Stimulated activated CD4-positive, alpha-beta T cell treated with anti-CD3 and anti-CD28 coated beads, Interleukin-15, amount 100 ng/mL, for 48 hours (primary cell): ENCODE results near the gene INMT.

Source experiments
- DNase-seq, 2 donors: peaks; one replicate each; pipeline ENCODE4 v3.0.0-alpha.2; 2020; ENCODE audit warnings: low read depth in 2 of 2

Gene INMT

DNA sequence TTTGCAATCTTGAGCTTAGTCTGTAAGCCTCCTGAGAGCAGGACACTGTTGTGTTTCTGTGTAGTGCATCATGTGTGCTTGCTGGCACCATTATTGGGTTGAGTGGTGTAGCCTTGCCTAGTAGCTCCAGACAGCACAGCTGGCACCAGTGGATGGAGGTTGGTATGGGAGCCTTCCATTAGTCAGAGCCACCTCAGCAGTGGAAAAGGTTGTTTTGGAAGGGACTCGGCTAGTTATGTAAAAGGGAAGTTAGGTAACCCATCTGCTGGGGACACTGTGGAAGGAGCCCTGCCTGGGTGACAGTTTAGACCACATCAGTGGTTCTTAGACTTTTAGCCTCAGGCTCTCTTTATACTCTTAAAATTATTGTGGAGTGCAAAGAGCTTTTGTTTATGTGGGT is 35.6 kb downstream of the INMT start:
- DNase-seq: no peak

DNA sequence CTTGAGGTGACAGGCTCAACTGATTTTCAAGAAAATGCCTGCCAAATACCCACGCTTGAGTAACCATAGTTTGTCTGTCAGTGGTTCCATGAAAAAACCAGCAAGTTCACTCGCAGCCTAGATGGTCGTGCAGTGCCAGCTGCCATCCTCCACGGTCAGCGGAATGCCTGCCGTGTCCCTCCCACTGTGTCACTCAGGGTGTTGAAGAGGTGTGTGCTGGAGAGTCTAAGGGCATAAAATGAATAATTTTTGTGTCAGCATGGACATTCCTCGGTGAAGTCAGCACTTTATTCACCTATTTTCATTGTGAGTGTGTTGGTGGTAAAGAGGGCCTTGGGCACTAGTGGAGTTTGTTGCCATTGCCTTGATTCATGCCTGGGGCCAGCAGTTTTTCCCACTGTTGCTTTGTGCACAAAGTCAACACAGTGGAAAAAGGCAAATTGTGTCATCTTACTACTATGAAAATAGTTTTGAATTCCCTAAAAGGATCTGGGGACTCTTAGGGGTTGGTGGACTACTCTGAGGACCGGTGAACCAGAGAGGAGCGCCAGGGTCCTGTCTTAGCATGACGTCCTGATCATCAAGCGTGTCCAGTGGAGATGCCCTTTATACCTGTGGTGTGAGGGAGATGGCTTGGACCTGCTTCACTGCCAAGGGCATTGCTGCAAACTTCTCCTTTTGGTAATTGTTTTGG is 36.9 kb downstream of the INMT start:
- DNase-seq: no peak

DNA sequence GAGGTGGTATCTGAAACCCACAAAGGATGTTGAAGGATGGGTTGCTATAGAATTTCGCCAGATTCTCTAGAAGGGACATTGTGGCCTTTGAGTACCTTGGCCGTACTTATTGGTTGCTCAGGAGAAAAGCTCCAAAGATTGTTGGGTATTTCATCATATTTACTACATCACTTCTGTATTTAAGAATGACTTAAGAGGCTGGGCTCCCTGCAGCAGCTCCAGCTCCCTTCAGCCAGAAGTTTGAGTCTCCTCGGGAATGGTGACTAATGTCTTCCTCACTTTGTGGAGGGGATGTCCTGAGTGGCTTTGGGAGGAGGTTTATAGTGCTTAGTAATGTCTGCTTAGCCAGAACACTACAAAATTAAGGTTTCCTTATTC is 37.4 kb downstream of the INMT start:
- no peak for DNase-seq

DNA sequence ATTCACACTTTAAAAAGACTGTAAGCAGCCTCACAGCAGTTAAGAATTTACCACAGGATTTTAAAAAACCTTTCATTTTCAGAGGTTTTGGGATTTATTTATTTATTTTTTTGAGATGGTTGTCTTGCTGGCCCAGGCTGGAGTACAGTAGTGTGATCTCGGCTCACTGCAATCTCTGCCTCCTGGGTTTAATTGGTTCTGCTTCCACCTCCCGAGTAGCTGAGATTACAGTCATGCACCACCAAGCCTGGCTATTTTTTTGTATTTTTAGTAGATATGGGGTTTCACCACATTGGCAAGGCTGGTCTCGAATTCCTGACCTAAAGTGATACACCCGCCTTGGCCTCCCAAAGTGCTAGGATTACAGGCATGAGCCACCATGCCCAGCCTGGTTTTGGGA is 38.4 kb downstream of the INMT start:
- no peak for DNase-seq

DNA sequence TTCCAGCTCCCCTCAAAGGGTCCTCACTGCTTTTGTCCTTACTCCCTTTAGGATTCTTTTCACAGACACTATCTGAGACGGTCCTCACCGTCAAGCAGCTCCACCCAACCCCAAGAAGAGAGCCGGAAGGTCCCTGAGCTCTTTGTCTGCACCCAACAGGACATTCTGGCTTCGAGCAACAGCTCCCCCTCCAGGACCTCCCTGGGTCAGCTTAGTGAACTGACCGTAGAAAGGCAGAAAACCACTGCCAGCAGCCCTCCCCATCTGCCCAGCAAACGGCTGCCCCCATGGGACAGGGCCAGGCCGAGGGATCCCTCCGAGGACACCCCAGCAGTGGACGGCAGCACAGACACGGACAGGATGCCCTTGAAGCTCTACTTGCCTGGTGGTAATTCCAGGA is 39.2 kb downstream of the INMT start:
- no peak for DNase-seq

DNA sequence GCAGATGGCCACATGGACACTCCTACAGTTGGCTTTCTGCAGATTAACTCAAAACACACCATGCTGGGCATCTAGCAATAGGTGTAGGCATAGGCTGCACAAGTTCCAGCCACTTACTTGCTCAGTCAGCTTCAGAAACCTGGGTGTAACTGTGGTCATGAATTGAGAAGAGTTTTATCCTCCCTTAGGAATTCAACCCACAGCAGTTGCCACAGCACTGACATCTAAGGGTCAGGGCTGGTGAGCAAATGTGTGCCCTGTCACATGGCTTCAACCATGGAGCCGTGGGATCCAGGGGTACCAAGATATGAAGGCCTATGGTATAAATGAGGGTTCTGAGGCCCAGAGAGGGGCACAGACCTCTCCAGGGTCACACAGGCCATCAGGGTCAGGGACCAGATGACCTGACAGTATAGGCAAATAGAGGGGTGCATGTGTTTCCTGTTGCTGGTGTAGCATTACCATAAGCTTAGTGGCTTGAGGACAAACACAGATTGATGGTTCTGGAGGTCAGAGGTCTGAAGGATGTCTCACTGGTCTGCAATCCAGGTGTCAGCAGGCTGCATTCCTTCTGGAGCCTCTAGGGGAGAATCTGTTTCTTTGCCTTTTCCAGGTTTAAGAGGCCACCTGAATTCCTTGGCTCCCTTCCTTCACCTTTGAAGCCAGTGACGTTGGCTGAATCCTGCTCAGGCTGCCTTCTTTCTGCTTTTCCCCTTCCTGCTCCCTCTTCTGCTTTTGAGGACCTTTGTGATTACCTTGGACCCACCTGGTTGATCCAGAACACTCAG is 43.4 kb downstream of the INMT start:
- no peak for DNase-seq

DNA sequence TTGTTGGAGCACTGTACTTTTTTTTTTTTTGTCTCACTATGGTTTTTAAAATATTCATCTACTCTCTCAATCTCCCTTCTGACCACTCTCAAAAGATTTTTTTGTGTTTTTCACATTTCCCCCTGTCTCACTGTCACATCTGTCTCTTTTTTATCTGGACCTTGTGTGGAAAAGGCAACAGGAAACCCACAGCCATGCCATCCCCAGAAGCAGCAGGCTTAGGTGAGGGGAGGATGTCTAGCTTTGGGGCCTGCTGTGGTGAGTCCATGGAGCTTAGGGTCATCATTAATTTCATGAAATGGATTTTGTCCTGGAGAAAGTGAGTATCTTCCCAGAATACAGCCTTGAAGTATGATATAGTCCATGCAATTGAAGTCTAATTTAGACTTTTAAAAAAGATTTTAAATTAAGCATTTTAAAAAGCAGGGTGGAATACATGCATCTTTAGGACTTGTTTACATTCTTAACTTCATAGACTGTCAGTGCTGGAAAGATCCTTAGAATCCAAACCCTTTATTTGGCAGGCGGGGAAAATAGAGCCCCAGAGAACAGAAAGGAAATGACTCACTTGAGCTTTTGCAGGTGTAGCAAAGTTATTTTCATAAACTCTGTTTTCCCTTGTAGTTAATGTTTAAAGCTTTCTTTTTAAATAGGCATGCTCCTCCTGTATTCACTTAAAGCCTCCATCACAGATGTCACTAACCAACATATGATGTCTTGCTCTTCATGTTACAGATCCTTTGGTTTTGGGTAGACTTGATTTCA is 44.4 kb downstream of the INMT start:
- no peak for DNase-seq

DNA sequence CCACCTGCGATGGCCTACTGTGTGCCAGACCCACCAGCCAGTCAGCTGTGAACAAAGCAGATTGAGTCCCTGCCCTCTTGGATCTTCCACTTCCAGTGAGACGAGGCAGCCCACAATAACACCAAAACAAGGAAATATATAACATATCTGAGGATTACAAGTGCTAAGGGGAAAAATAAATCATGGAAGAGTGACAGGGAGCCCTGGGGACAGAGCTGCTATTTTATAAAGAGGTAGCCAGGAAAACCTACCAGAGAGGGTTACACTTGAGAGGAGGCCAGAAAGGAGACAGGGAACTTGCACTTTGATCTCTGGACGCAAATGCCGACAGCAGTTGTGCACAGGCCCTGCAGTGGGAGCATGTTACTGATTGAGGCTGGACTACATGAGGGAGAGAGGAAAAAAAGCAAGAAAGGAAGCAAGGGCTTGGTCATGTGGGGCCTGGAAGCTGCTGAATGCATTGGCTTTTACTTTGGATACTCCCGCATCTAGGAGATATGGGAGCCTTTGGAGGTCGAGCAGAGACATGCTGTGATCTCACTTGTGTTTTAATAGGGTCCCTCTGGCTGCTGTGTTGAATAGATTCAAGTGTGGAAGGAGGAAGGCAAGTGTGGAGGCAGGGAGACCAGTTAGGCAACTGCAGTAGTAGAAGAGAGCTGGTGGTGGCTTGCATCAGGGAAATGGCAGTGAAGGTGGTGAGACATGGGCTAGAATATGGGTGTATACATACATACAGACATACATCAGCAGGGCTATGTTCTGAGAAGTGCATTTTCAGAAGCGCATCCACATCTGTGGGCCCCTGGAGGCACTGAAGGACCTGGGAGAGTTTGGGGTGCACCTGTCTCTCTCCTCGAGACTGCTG is 45.5 kb downstream of the INMT start:
- no peak for DNase-seq

DNA sequence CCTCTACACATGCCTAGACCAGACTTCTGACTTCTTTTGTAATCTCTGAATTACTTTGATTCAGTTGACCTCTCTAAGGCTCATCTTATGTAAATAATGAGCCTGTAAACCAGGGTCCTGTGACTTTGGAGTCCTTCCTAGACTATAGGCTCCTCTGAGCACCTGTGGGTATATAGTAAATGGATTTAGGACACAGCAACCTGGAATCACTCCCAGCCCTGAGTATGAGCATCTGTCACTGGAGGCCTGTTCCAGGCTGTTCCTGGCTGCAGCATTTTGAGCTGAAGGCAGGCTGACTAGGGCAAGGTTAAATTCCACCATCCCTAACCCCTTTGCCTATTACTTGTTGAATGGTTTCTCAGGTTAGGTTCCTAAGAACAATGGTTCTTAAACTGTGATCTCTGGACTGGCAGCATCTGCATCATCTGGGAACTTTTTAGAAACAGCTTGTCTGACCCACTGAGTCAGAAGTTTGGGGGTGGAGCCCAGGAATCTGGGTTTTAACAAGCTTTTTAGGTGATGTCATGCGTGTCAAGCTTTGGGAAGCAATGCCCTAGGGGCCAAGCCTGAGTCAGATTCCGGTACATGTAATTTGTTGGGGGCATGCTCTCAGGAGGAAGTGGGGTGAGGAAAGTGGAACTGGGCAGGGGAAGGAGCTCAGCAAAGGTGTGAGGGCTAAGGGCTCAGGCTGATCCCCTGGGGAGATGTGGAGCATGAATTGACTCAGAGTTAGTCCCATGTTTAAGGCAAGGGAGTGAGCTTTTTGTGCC is 47.5 kb downstream of the INMT start:
- no peak for DNase-seq

DNA sequence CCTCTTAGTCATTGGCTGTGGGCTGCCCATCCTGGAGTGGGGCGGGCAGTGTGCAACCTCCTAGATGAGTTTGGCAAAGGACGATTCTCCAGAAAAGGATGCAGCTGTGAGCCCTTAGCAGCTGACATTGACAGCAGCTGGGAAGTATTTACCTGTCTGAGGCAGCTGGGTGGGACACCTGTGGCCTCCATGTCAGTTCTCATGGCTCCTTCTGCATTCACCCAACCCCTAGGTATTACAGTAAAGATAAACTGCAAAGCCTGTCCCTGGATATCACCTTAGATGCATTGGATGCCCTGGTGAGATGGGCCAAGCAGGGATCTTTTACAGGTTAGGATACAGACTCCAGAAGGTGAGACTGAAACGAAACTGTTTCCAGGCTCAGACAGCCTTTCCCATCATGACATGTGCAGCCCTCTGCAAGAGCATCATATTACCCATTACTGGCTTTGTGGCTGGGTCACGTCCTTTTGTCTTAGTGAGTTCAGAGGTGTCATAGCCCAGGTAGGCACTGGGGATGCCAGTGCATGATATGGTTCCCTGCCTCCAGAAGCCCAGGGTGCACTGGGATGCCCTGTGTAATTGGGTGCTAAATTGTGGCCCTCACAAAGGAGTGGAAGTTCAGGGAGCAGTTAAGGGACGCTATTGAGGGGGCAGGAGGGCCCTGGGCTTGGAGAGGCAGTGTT is 48.2 kb downstream of the INMT start:
- DNase-seq: no peak

DNA sequence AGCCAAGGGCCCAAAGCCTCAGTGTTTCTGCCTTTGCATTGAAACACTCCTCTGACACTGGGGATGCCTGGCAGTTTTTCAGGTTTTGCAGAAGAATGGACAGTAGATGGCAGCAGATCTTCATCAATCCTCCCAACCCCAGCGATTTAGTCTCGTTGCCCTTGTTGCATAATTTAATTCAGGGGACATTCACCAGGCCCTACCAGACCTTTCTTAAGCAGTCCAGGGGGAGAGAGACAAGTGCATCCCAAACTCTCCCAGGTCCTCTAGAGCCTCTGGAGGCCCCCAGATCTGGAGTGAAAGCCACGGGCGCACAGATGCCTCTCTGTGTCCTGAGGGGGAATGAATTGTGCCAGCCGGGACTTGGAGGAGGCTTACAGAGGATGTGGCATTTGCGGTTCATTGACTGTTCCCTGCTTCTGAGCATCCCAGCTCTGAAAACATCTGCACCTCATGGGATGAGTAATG is 48.9 kb downstream of the INMT start:
- no peak for DNase-seq

DNA sequence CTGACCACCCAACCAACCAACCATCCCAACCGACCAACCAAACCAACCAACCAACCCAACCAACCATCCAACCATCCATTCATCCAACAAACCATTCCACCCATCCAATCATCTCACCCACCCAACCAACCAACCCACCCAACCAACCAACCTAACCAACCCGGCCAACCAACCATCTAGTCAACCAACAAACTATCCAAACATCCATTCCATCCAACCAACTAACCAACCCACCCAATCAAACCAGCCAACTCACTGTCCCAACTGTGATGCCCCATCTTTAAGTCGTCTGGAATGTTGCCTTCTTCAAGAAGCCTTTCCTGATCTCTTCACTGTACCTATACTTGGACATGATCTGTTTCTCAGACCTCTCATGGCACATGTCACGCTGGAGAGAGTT is 50.9 kb downstream of the INMT start:
- DNase-seq: no peak

DNA sequence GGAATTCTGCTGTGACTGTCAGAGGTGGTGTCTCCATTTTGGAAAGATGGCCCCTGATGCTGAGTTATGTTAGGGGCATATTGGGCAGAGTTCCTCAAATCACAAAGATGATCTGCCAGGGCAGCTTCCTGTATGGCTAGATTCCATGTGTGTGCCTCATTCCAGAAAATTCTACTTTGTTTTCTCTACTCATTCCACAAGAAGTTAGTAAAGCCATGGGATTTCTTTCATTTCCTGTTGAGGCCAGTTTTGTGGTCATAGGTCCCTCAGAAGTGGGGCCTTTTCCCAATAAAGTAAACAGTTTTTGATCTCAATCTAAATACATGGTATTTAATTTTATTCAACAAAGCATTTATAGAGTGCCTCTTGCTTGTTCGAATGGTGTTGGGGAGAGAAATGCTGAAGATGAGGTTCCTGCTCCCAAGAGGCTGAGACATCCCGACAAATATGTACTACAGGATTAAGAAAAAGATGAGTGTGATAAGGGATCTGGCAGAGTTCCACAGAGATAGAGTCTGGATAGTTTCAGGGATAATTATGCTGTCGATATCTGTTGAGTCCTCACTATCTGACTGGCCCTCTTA is 52.2 kb downstream of the INMT start:
- DNase-seq: no peak

DNA sequence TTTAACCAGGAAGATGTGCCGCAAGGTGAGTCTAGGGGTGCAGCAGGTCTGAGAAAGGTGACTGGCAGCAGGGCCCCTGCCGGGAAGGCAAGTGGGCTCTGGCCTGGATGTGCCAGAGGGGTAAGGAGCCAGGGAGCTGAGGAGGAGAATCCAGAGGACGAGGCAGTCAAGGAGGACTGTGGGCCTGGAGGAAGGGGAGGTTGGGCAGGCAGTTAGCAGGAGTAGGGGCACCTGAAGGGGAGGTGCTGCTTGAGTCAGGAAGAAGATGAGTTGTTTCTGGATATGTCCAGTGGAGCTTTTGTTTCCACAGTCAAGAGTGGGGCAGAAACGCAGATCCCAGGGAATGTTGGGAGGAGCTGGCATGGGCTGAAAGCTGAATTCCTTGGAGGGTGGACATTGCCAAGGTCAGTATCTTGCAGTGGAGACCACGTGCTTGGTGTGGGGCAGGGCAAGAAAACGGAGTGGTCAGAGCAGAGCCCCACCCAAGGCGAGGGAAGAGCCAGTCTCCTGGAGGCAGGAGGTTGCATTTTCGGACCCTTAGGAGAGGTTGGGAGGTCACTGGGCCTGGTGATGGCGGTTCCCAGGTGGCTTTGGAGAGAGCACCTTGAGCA is 53.3 kb downstream of the INMT start:
- DNase-seq: no peak

DNA sequence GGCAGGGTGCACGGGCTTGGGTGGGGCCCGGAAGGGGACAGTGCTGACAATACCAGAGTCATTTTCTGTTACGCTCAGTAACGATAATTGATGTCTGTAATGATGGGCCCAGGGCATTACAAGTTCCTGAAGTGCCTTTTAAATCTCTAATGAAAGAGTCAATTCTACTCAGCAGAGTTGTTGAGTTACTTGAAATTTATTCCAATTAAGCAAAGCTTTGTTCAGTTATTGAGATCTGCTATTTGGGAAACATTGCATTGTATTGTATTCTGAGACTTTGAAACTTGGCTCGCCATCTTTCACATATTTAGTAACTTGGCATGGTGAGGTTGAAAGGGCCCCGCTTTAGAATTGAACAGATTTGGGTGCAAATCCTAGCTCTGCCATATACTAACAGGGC is 54.0 kb downstream of the INMT start:
- DNase-seq: no peak
